Endothelial cell of umbilical vein (primary cell): ENCODE data around the gene RAB3IL1.

Source experiments
- EZH2 ChIP-seq: IDR thresholded peaks from 2 replicates; pipeline ENCODE4 v1.6.1; 2012; ENCODE audit warnings: borderline replicate concordance, low read depth, mild to moderate bottlenecking, moderate library complexity, low read length, inconsistent platforms; ENCODE audit not compliant: severe bottlenecking
- FOS ChIP-seq: IDR thresholded peaks from 2 replicates; pipeline ENCODE4 v1.6.1; 2011; ENCODE audit warnings: mild to moderate bottlenecking, low read length, moderate library complexity, borderline replicate concordance; ENCODE audit not compliant: insufficient read depth
- MYC ChIP-seq: IDR thresholded peaks from one replicate; pipeline ENCODE4 v1.6.1; 2011; ENCODE audit warnings: mild to moderate bottlenecking, low read depth, low read length
- POLR2A ChIP-seq: IDR thresholded peaks from 2 replicates; pipeline ENCODE4 v1.6.1; 2012; ENCODE audit warnings: low read depth, mild to moderate bottlenecking, control low read depth, low read length
- POLR2AphosphoS5 ChIP-seq: IDR thresholded peaks from 2 replicates; pipeline ENCODE4 v1.6.1; 2012; ENCODE audit warnings: low read depth, mild to moderate bottlenecking, control low read depth, low read length, moderate library complexity; ENCODE audit not compliant: insufficient read depth
- TF ChIP-seq, protein P1 (sequence below), 2 donors: IDR thresholded peaks; 1 replicate in 1 of 2; 2 replicates in 1 of 2; pipeline ENCODE4 v1.5.1; 2011; ENCODE audit warnings: low read length in 2 of 2, mild to moderate bottlenecking in 2 of 2, moderate library complexity in 2 of 2, control low read depth in 1 of 2, inconsistent platforms in 1 of 2, low read depth in 1 of 2; ENCODE audit not compliant: insufficient read depth in 1 of 2; ENCODE audit errors: extremely low read depth in 1 of 2

DNA sequence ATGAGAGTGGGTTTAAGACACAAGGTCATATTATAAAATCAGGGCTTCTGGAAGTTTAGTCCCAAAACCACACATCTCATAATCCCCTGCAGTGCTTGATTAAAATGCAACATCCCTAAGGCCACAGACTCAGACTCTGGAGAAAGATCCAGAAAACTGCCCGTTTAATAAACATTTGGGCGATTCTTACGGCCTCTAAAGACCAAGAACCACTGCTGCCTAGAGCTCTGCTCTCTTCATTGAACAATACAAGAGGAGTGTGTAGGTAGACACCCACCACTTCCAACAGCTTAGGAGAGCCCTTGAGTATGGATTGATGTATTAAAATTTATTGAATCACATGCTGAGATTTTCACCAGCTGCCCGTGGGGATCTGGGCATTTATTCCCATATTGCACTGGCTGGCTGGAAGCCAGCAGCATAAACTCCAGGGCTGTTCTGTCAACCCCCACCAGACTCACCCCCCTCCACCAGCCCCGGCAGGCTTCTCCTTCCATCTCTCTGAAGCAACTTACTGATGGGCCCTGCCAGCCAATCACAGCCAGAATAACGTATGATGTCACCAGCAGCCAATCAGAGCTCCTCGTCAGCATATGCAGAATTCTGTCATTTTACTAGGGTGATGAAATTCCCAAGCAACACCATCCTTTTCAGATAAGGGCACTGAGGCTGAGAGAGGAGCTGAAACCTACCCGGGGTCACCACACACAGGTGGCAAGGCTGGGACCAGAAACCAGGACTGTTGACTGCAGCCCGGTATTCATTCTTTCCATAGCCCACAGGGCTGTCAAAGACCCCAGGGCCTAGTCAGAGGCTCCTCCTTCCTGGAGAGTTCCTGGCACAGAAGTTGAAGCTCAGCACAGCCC, 32.0 kb upstream of the RAB3IL1 start:
- TF ChIP-seq MYC, result no peak
- TF ChIP-seq, protein P1, sequence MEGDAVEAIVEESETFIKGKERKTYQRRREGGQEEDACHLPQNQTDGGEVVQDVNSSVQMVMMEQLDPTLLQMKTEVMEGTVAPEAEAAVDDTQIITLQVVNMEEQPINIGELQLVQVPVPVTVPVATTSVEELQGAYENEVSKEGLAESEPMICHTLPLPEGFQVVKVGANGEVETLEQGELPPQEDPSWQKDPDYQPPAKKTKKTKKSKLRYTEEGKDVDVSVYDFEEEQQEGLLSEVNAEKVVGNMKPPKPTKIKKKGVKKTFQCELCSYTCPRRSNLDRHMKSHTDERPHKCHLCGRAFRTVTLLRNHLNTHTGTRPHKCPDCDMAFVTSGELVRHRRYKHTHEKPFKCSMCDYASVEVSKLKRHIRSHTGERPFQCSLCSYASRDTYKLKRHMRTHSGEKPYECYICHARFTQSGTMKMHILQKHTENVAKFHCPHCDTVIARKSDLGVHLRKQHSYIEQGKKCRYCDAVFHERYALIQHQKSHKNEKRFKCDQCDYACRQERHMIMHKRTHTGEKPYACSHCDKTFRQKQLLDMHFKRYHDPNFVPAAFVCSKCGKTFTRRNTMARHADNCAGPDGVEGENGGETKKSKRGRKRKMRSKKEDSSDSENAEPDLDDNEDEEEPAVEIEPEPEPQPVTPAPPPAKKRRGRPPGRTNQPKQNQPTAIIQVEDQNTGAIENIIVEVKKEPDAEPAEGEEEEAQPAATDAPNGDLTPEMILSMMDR (IDR thresholded peaks at IDR 0.05; ENCODE audit: extremely low read depth in 1 of 2, insufficient read depth in 1 of 2, low read depth in 1 of 2, low read length in 2 of 2), result no peak
- TF ChIP-seq POLR2AphosphoS5, result no peak
- no peak for TF ChIP-seq POLR2A
- TF ChIP-seq FOS, result no peak
- no peak for TF ChIP-seq EZH2
